Camera-type eye (tissue), 1 donor: Measurements from ENCODE around the gene OR51G1. TPM values are rescaled to one million over a fixed set of nuclear protein-coding genes. Genes with fewer than 3 reads are reported as not detected.

Source experiments
- total RNA-seq: library from RNA; depleted of rRNA; stranded (reverse); fragments of >200 nt; gene quantifications from one replicate; pipeline ENCODE4 v1.2.3, GENCODE V29; 2014

Gene OR51G1, protein sequence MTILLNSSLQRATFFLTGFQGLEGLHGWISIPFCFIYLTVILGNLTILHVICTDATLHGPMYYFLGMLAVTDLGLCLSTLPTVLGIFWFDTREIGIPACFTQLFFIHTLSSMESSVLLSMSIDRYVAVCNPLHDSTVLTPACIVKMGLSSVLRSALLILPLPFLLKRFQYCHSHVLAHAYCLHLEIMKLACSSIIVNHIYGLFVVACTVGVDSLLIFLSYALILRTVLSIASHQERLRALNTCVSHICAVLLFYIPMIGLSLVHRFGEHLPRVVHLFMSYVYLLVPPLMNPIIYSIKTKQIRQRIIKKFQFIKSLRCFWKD
- not detected for total RNA-seq

DNA sequence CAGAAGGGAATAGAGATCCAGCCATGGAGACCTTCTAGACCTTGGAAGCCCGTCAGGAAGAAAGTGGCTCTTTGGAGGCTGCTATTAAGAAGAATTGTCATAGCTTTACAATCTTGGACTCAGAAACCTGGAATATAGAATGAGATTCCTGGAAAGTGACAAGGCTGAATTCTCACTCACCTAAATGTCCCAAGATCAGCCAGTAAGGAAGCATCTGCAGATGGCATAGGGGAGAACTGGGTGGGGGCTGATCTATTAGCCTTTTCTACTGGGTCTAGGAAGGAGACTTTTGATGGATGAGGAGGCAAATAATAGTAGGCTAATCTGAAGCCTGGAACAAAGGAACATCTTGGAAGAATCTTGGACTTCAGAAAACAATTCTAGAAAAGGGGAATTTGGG lies at the start of gene OR51G1:
Gene OR51G1 (minus strand): TSS at position 101 of the 400 bp plus-strand sequence. CDS start 0 bp downstream, at position 101.

DNA sequence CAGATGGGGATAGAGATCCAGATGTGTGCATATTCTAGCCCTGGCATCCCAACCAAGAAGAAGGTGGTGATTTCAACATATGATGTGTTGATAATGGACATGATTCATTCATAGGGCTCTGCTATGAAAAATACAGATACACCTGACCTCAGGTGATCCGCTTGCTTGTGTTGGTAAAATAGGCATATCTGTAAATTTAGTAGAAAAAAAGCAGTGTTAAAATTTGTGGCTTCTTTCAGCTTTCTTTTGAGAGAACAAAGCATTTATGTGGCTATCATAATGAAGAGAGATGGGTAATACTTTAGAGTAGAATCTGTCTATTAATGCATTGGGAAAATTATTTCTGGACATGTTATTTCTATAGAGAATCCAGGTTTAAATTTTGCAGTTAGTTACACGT lies 31.5 kb upstream of the OR51G1 start, which contains the start of gene OR51A2:
Gene OR51A2 (minus strand): TSS at position 101 of the 400 bp plus-strand sequence. CDS start 0 bp downstream, at position 101.

DNA sequence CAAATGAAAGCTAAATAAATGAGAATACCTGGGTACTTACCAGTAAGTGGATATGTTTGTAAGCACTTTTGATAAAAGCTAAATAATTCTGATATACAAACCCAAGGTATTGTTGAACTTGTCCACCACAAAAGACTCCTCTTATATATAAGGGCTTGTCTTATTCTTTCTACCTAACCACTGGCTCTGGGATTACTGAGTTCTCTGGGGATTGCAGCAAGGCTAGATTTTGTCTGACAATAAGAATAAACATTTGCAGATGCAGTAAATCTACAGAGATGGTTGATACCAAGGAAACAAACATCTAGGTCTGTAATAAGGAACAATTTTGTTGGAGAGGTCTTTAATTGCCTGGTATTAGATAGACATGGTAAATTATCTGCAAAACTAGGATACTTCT lies 23.4 kb upstream of the OR51G1 start, which contains the start of gene OR51A4:
Gene OR51A4 (minus strand): TSS at position 101 of the 400 bp plus-strand sequence. CDS start 505 bp downstream, outside the sequence.

DNA sequence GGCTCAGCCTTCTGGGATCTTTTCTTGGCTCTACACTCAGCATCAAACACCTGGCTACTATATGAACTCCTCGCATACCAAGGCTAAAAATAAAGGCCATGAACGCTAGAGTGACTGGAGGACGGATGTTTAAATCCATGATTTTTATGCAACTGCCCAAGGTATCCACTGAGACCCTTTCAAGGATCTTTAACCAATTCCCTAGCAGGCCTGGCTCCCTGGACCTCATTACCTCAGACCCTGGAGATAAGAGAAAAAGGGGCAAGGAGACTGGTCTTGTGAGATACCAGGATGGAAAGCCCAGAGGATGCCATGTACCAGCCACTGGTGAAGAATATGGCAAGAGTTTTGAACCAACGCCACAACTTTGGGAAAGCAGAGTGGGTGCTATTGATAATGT lies 4.9 kb downstream of the OR51G1 start, which contains the start of gene OR51G2:
Gene OR51G2 (minus strand): TSS at position 101 of the 400 bp plus-strand sequence. CDS start 3,687 bp downstream, outside the sequence.

DNA sequence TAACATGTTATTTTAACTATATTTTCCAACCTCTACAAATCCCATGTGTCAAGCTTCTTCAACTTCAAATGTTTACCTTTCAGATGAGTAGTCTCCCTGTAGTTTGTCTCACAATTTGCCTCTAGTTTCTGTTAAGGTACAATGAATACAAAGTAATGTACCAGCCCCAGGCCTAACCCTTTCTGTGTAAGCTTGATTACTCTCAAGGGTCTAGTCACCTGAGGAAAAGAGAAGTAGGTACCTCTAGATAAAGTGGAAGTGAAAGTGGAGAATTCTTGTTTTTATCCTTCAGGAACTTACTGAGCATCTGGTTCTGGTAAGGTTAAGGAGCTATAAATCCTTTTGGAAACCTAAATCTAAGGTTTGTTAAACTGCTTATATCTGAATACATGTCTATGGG lies 20.7 kb downstream of the OR51G1 start, which contains the start of gene OR51A7:
Gene OR51A7 (plus strand): TSS at position 300 of the 400 bp plus-strand sequence. CDS start 3,587 bp downstream, outside the sequence.

DNA sequence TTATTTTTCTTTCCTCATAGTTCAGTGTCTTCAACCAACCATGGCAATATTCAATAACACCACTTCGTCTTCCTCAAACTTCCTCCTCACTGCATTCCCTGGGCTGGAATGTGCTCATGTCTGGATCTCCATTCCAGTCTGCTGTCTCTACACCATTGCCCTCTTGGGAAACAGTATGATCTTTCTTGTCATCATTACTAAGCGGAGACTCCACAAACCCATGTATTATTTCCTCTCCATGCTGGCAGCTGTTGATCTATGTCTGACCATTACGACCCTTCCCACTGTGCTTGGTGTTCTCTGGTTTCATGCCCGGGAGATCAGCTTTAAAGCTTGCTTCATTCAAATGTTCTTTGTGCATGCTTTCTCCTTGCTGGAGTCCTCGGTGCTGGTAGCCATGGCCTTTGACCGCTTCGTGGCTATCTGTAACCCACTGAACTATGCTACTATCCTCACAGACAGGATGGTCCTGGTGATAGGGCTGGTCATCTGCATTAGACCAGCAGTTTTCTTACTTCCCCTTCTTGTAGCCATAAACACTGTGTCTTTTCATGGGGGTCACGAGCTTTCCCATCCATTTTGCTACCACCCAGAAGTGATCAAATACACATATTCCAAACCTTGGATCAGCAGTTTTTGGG lies 42.2 kb downstream of the OR51G1 start, which contains the start of gene OR51T1:
Gene OR51T1 (plus strand): TSS at position 41 of the 641 bp plus-strand sequence. CDS start 0 bp downstream, at position 41.

Other genes with a start within 250 kb of the OR51G1 start
- 2.1 TPM for gene OR51E2, start 226.5 kb downstream of the OR51G1 start, total RNA-seq
- not detected for gene MMP26, start 219.6 kb downstream of the OR51G1 start, total RNA-seq
- not detected for gene OR51F1, start 154.4 kb downstream of the OR51G1 start, total RNA-seq
- gene OR52R1, start 120.0 kb downstream of the OR51G1 start, total RNA-seq, result not detected
- gene OR51F2, start 103.0 kb downstream of the OR51G1 start, total RNA-seq, result not detected
- gene OR51S1, start 75.1 kb downstream of the OR51G1 start, total RNA-seq, result not detected
- not detected for gene OR51T1, start 42.4 kb downstream of the OR51G1 start, total RNA-seq
- gene OR51A7, start 20.6 kb downstream of the OR51G1 start, total RNA-seq, result not detected
- not detected for gene OR51G2, start 5.0 kb downstream of the OR51G1 start, total RNA-seq
- gene OR51A4, start 23.3 kb upstream of the OR51G1 start, total RNA-seq, result not detected
- gene OR51A2, start 31.4 kb upstream of the OR51G1 start, total RNA-seq, result not detected
- gene OR51L1, start 70.5 kb upstream of the OR51G1 start, total RNA-seq, result not detected
- not detected for gene OR52J3, start 122.2 kb upstream of the OR51G1 start, total RNA-seq
- gene OR52E2, start 135.3 kb upstream of the OR51G1 start, total RNA-seq, result not detected
- 0.60 TPM for gene OR52E1, start 145.2 kb upstream of the OR51G1 start, total RNA-seq
- gene OR52A5, start 214.0 kb upstream of the OR51G1 start, total RNA-seq, result not detected
- gene OR52A1, start 230.4 kb upstream of the OR51G1 start, total RNA-seq, result not detected